Gastrocnemius medialis (tissue), 4 donors: ENCODE data around the gene CLEC4C. TPM values are rescaled to one million over a fixed set of nuclear protein-coding genes. Genes with fewer than 3 reads are reported as not detected.
"Not testable (repeated sequence)": the region's sequence is repeated elsewhere in the genome, so short reads cannot be mapped to it uniquely, and the experiment has no call there.

ENCODE experiments used
- ATAC-seq, 2 donors: fragments of 150-250 bp; one replicate each; pipeline ENCODE4 v1.9.1; 2016
- DNase-seq, 2 donors: peaks; one replicate each; pipeline ENCODE4 v3.0.0-alpha.2; 2019
- H3K27ac ChIP-seq, 4 donors: fragments of 200-600 bp; sonication (generic); 1 replicate in 1 of 4; 2 replicates in 3 of 4; pipeline ENCODE4 v1.5.1; 2016 to 2018; ENCODE audit warnings: mild to moderate bottlenecking in 2 of 4, moderate library complexity in 1 of 4
- H3K27me3 ChIP-seq, 3 donors: fragments of 200-600 bp; sonication (generic) in 2 of 3; 1 replicate in 1 of 3; 2 replicates in 2 of 3; pipeline versions ENCODE4 v1.5.1 to v1.6.0; 2016 to 2019; ENCODE audit warnings: mild to moderate bottlenecking in 1 of 3, moderate library complexity in 1 of 3
- H3K36me3 ChIP-seq, 2 donors: fragments of 200-600 bp; sonication (generic) in 1 of 2; one replicate each; pipeline ENCODE4 v1.5.1; 2017 to 2018
- H3K4me1 ChIP-seq, 2 donors: fragments of 200-600 bp; sonication (generic) in 1 of 2; one replicate each; pipeline ENCODE4 v1.5.1; 2016 to 2017; ENCODE audit warnings: mild to moderate bottlenecking in 2 of 2
- H3K4me3 ChIP-seq, 4 donors: fragments of 200-600 bp; sonication (generic) in 3 of 4; 1 replicate in 1 of 4; 2 replicates in 3 of 4; pipeline ENCODE4 v1.5.1; 2016 to 2019; ENCODE audit warnings: mild to moderate bottlenecking in 2 of 4
- H3K9me3 ChIP-seq, 3 donors: fragments of 200-600 bp; sonication (generic) in 2 of 3; 1 replicate in 1 of 3; 2 replicates in 2 of 3; pipeline ENCODE4 v1.5.1; 2016 to 2019
- POLR2A ChIP-seq, 2 donors: fragments of 450-650 bp; IDR thresholded peaks; one replicate each; pipeline ENCODE4 v1.6.1; 2017; ENCODE audit warnings: antibody characterized with exemption in 2 of 2, mild to moderate bottlenecking in 2 of 2, moderate library complexity in 2 of 2
- in situ Hi-C, 4 donors: fragments of 200-750 bp; cut with MboI; loops; one replicate each; pipeline versions ENCODE4 v1.15.0 to v1.8.0; 2017; ENCODE audit warnings: low sequenced_read_pairs in 4 of 4
- intact Hi-C: fragments of 100-400 bp; cut with DNase I; formaldehyde crosslinking; loops from one replicate; pipeline ENCODE4 v1.15.1; 2023; ENCODE audit warnings: low total_unique reads
- total RNA-seq, 4 donors: library from RNA; depleted of rRNA; stranded (reverse); fragments of >200 nt; gene quantifications; one replicate each; pipeline versions ENCODE4 v1.1.0 to v1.2.3, GENCODE V29; 2016
- TF ChIP-seq, protein P1 (sequence below), 5 experiments: fragments of 450-650 bp in 3 of 5; fragments of 200-600 bp in 2 of 5; sonication (generic) in 2 of 5; IDR thresholded peaks in 4 of 5; conservative IDR thresholded peaks in 1 of 5; 1 replicate in 4 of 5; 2 replicates in 1 of 5; pipeline ENCODE4 v1.5.1; 2016 to 2019; ENCODE audit warnings: antibody characterized with exemption in 5 of 5, mild to moderate bottlenecking in 3 of 5, moderate library complexity in 3 of 5

CLEC4C gene
- total RNA-seq: not detected

DNA sequence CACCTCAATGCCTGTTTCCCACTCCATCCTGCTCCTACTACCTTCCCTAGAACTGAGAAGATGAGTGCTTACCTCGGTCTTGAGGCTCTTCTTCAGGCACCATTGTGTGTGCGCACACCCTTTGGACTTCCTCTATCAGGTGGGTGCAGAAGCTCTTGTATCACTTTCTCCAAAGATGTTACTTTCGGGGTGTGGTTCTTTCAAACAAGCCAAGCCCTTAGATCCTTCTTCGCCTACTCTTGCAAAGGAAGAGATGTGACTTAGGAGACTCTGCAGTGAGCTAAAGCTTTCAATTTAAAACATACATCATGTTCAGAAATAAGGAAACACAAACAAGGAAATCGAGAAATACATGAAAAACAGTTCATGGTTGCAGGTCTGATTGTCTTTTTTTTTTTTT lies at the start of gene CLEC4C:
TSS of gene CLEC4C (minus strand) at position 130 of the 400 bp plus-strand sequence. CDS start at position 103, 27 bp downstream.
- H3K4me3 ChIP-seq: no peak within 1 kb of the TSS
- intact Hi-C loops (no loop called here), in situ Hi-C loops (no loop called here)
- no peak for ATAC-seq
- DNase-seq: no peak
- H3K4me1 ChIP-seq: no peaks in the 10 kb centered on the region
- H3K27ac ChIP-seq: no peak within 1 kb of the TSS
- H3K36me3 ChIP-seq: no peaks in the 10 kb centered on the region
- no peaks in the 10 kb centered on the region for H3K27me3 ChIP-seq
- no peaks in the 10 kb centered on the region for H3K9me3 ChIP-seq
- TF ChIP-seq POLR2A (IDR thresholded peaks at IDR 0.05): no peak
- TF ChIP-seq, protein P1, sequence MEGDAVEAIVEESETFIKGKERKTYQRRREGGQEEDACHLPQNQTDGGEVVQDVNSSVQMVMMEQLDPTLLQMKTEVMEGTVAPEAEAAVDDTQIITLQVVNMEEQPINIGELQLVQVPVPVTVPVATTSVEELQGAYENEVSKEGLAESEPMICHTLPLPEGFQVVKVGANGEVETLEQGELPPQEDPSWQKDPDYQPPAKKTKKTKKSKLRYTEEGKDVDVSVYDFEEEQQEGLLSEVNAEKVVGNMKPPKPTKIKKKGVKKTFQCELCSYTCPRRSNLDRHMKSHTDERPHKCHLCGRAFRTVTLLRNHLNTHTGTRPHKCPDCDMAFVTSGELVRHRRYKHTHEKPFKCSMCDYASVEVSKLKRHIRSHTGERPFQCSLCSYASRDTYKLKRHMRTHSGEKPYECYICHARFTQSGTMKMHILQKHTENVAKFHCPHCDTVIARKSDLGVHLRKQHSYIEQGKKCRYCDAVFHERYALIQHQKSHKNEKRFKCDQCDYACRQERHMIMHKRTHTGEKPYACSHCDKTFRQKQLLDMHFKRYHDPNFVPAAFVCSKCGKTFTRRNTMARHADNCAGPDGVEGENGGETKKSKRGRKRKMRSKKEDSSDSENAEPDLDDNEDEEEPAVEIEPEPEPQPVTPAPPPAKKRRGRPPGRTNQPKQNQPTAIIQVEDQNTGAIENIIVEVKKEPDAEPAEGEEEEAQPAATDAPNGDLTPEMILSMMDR (IDR thresholded peaks at IDR 0.05 in 4 of 5, conservative IDR thresholded peaks at IDR 0.05 in 1 of 5): no peak

DNA sequence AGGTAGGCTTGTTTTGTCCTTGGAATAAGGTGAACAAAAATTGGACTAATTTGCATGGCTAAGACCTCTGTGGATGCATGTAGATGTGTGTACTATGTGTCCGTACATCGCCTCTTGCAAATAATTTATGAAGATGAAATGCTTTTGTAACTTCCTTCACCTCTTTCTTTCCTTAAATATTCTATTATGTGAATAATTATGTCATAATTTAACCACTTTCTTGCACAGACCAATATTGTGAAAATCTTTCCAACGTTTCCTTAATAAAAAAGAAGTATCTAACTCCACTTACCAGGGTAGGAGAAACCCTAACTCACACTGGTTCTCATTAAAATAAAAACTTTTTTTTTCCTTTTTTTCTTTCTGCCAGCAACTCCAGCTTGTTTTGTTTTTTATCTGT lies 46.0 kb upstream of the CLEC4C start:
- no peaks in the 10 kb centered on the region for H3K36me3 ChIP-seq
- no peak overlapping the region for H3K4me3 ChIP-seq
- ATAC-seq (no peak), DNase-seq (no peak)
- no peaks in the 10 kb centered on the region for H3K4me1 ChIP-seq
- in situ Hi-C loops (no loop called here), intact Hi-C loops (no loop called here)
- H3K27ac ChIP-seq: no peak overlapping the region
- H3K9me3 ChIP-seq: no peaks in the 10 kb centered on the region
- TF ChIP-seq POLR2A (IDR thresholded peaks at IDR 0.05): no peak
- TF ChIP-seq, protein P1 (IDR thresholded peaks at IDR 0.05 in 4 of 5, conservative IDR thresholded peaks at IDR 0.05 in 1 of 5): no peak
- H3K27me3 ChIP-seq: peaks cover 0 to 2% (median 0%) of the 10 kb centered on the region in 3 donors

GRCh38 chr12:7788884-7789528 lies 41.8 kb upstream of the CLEC4C start, which contains the start of gene NANOG:
NANOG (plus strand) TSS chr12:7789402; CDS start chr12:7789615, 213 bp downstream.
- in situ Hi-C loops, H3K4me1 ChIP-seq, intact Hi-C loops, H3K4me3 ChIP-seq, DNase-seq, H3K9me3 ChIP-seq, H3K27me3 ChIP-seq, ATAC-seq, H3K27ac ChIP-seq, H3K36me3 ChIP-seq: not testable (repeated sequence)

DNA sequence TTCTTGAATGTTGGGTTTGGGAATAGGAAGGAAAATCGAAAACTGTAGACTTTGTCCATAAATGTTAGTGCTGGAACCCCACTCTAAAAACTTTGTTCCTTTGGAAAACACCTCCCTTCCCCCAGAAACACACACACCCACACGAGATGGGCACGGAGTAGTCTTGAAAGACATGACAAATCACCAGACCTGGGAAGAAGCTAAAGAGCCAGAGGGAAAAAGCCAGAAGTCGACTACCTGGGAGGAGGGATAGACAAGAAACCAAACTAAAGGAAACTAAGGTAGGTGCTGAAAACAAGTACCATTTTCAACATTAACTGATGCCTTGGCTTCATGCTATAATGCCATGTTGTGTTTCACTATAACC lies 41.1 kb upstream of the CLEC4C start:
- H3K27ac ChIP-seq: no peak overlapping the region
- TF ChIP-seq, protein P1 (IDR thresholded peaks at IDR 0.05 in 4 of 5, conservative IDR thresholded peaks at IDR 0.05 in 1 of 5): no peak
- TF ChIP-seq POLR2A (IDR thresholded peaks at IDR 0.05): no peak
- no peaks in the 10 kb centered on the region for H3K9me3 ChIP-seq
- in situ Hi-C loops: no loop called here
- no peaks in the 10 kb centered on the region for H3K36me3 ChIP-seq
- DNase-seq (no peak), ATAC-seq (no peak)
- peaks cover 0 to 4% (median 0%) of the 10 kb centered on the region in 3 donors for H3K27me3 ChIP-seq
- intact Hi-C loops: no loop called here
- no peak overlapping the region for H3K4me3 ChIP-seq
- no peaks in the 10 kb centered on the region for H3K4me1 ChIP-seq

GRCh38 chr12:7787574-7788293 lies 40.6 kb upstream of the CLEC4C start:
- Histone ChIP-seq H3K9me3 (no peaks in the 10 kb centered on the region), H3K27me3 (peaks cover 0 to 4% (median 0%) of the 10 kb centered on the region in 3 donors), H3K27ac (no peak overlapping the region), H3K4me3 (no peak overlapping the region), H3K4me1 (no peaks in the 10 kb centered on the region), H3K36me3 (no peaks in the 10 kb centered on the region)
- in situ Hi-C loops: no loop called here
- TF ChIP-seq POLR2A (IDR thresholded peaks at IDR 0.05): no peak
- TF ChIP-seq, protein P1 (IDR thresholded peaks at IDR 0.05 in 4 of 5, conservative IDR thresholded peaks at IDR 0.05 in 1 of 5): no peak
- ATAC-seq: no peak
- DNase-seq: no peak
- intact Hi-C loops: no loop called here
